Activated B cell treated with CpG ODN at 0.5 μM for 24 hours (primary cell): Measurements from ENCODE around the gene TPX2. TPM values are rescaled to one million over a fixed set of nuclear protein-coding genes. Genes with fewer than 3 reads are reported as not detected.

Source experiments
- ATAC-seq: fragments of 200-7000 bp; cut with Tn5 transposase; one replicate; pipeline ENCODE4 v1.10.0; 2021; ENCODE audit warnings: low read depth, mild to moderate bottlenecking, moderate library complexity
- CTCF ChIA-PET: fragments of 350-600 bp; sonication (Branson Sonifier 250); formaldehyde crosslinking; loops from one replicate; lab custom pipeline; 2021; ENCODE audit warnings: antibody characterized with exemption; lab: Charles Lee
- POLR2A ChIA-PET: fragments of 350-600 bp; sonication (Branson Sonifier 250); formaldehyde crosslinking; loops from one replicate; lab custom pipeline; 2021; ENCODE audit warnings: antibody characterized with exemption; lab: Charles Lee
- DNase-seq: peaks from one replicate; pipeline ENCODE4 v3.0.0; 2022
- H3K27ac Mint-ChIP-seq: one replicate; pipeline ENCODE4 v1.8.0; 2020; ENCODE audit warnings: mixed read lengths
- H3K27me3 Mint-ChIP-seq: one replicate; pipeline ENCODE4 v1.8.0; 2021; ENCODE audit warnings: mixed read lengths
- H3K36me3 Mint-ChIP-seq: one replicate; pipeline ENCODE4 v1.8.0; 2021; ENCODE audit warnings: low read depth, mixed read lengths
- H3K4me1 Mint-ChIP-seq: one replicate; pipeline ENCODE4 v1.8.0; 2021; ENCODE audit warnings: mixed read lengths
- H3K4me3 Mint-ChIP-seq: one replicate; pipeline ENCODE4 v1.8.0; 2020; ENCODE audit warnings: mild to moderate bottlenecking, mixed read lengths
- H3K9me3 Mint-ChIP-seq: one replicate; pipeline ENCODE4 v1.8.0; 2020; ENCODE audit warnings: mixed read lengths
- intact Hi-C: fragments of 100-400 bp; cut with micrococcal nuclease; formaldehyde crosslinking; loops from one replicate; pipeline ENCODE4 v1.15.1; 2024
- total RNA-seq: library from RNA; stranded (reverse); gene quantifications from 2 replicates; pipeline ENCODE4 v1.2.3, GENCODE V29; 2022
- TF ChIP-seq, protein P1 (sequence below): fragments of 200-600 bp; IDR thresholded peaks from one replicate; pipeline ENCODE4 v1.8.0; 2022; ENCODE audit warnings: antibody characterized with exemption, mild to moderate bottlenecking

Gene TPX2
- total RNA-seq, 1 donor from 2014 or later, result 2.8 TPM

DNA sequence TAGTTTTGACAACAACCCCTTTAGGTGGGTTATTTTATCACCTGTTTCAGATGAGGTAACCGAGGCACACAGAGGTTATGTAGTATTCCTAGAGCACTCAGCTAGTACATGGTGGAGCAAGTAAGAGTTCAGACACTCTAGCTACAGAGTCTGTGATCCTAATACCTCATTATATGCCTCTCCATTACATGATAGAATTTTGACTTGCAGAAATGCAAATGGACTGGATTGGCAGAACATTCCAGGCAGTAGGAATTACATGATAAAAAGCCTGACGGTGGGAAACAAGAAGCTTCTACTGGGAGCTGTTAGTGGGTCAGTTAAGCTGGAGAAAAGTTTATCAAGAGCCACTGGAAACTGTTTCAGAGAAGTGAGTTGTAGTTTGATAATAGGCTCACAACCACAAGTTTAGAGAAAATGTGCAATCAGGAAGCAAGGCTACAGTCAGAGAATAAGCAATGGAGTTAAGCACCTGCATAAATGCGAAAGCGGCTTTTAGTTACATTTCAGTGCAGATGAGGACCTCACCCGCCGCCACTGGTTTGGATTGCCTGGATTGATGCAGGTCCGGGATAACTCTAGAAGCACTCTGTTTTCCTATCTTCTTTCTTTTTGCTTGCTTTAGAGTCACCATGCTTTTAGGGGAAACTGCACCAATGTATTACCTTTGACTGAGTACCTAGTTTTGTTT is 45.4 kb downstream of the TPX2 start:
- Mint-ChIP-seq H3K27ac (no peak overlapping the region), H3K4me3 (no peak overlapping the region), H3K27me3 (no peaks in the 10 kb centered on the region), H3K36me3 (no peaks in the 10 kb centered on the region), H3K4me1 (no peaks in the 10 kb centered on the region), H3K9me3 (no peaks in the 10 kb centered on the region)
- TF ChIP-seq, protein P1, sequence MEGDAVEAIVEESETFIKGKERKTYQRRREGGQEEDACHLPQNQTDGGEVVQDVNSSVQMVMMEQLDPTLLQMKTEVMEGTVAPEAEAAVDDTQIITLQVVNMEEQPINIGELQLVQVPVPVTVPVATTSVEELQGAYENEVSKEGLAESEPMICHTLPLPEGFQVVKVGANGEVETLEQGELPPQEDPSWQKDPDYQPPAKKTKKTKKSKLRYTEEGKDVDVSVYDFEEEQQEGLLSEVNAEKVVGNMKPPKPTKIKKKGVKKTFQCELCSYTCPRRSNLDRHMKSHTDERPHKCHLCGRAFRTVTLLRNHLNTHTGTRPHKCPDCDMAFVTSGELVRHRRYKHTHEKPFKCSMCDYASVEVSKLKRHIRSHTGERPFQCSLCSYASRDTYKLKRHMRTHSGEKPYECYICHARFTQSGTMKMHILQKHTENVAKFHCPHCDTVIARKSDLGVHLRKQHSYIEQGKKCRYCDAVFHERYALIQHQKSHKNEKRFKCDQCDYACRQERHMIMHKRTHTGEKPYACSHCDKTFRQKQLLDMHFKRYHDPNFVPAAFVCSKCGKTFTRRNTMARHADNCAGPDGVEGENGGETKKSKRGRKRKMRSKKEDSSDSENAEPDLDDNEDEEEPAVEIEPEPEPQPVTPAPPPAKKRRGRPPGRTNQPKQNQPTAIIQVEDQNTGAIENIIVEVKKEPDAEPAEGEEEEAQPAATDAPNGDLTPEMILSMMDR, result no peak
- no peak for DNase-seq
- no peak for ATAC-seq
- intact Hi-C loops, result no loop called here
- ChIA-PET POLR2A (no interaction called here), CTCF (no interaction called here)

DNA sequence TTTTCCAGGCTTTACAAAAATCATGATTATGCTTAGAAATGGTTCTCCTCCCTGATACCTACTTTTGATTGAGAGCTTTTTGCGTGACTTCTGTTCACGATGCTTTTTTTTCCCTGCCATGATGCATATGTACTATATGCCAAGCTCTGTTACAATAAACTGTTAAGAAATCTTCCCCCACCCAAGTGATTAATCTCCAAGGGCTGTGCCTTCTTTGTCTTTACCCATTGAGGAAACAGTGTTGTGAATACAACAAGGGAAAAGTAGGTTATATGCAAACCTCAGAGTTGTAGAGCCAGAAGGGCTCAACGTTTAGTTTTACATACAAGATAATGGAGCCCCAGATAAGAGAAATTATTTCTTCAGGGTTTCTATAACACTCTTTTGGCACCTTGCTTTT is 46.0 kb downstream of the TPX2 start:
- ATAC-seq, result no peak

DNA sequence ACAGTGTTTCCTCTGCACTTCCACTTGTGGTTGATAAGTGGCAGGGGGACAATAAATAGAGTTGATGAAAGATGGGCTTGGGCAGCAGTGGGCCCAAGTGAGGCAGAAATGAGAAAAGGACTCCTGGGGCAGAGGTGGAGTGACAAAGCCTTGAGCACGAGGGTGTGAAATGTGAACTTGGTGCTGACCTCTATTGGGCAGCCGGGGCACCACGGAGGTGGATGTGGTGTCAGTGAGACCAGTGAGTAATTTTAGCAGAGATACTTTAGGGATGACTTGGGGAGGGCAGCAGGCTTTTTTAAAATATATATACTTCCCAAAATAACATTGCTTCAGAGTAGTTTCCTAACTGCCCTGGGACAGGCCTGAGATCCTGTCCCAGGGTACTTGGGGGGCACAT is 49.5 kb downstream of the TPX2 start:
- CTCF ChIA-PET, result interaction anchor here (0.6 kb wide), 1 partner anchor 61 kb away, joined by 3 read pairs; no protein-coding TSS in a partner anchor

More for the DNA sequence above, 46.0 kb downstream of the TPX2 start:
- no peaks in the 10 kb centered on the region for H3K9me3 Mint-ChIP-seq
- H3K36me3 Mint-ChIP-seq, result no peaks in the 10 kb centered on the region
- TF ChIP-seq, protein P1, result no peak
- DNase-seq, result no peak
- H3K27ac Mint-ChIP-seq, result no peak overlapping the region
- ChIA-PET POLR2A (interaction anchor here (0.6 kb wide), 1 partner anchor 12 kb away, joined by 6 read pairs; no protein-coding TSS in a partner anchor), CTCF (no interaction called here)
- H3K27me3 Mint-ChIP-seq, result no peaks in the 10 kb centered on the region
- intact Hi-C loops, result no loop called here
- no peaks in the 10 kb centered on the region for H3K4me1 Mint-ChIP-seq
- H3K4me3 Mint-ChIP-seq, result no peak overlapping the region

DNA sequence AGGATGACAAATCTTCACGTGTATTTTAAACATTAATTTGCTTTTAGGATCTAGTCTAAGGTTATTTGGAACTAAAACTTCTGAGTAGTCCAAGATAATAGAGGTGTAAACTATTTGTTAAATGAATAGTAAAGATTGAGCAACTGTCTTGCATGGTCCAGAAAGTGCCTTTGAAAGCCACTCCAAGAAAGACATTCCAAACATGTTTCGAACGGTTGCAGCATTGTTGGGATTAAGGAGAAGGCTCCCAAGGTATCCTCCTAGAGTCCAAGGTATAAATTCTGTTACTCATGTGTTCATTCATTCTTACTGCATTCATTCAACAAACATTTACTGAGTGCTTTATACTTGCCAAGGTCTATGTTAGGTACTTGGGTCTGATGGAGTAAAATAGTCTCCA is 51.3 kb downstream of the TPX2 start:
- DNase-seq, result no peak
- Mint-ChIP-seq H3K4me1 (no peaks in the 10 kb centered on the region), H3K27ac (no peak overlapping the region), H3K36me3 (no peaks in the 10 kb centered on the region), H3K27me3 (no peaks in the 10 kb centered on the region), H3K9me3 (no peaks in the 10 kb centered on the region), H3K4me3 (no peak overlapping the region)
- CTCF ChIA-PET, result no interaction called here
- intact Hi-C loops, result no loop called here
- TF ChIP-seq, protein P1, result no peak
- POLR2A ChIA-PET, result no interaction called here
- no peak for ATAC-seq

More for the DNA sequence above, 49.5 kb downstream of the TPX2 start:
- intact Hi-C loops, result no loop called here
- Mint-ChIP-seq H3K27me3 (no peaks in the 10 kb centered on the region), H3K9me3 (no peaks in the 10 kb centered on the region), H3K4me1 (no peaks in the 10 kb centered on the region), H3K36me3 (no peaks in the 10 kb centered on the region), H3K4me3 (no peak overlapping the region), H3K27ac (no peak overlapping the region)
- DNase-seq (no peak), ATAC-seq (no peak)
- TF ChIP-seq, protein P1, result no peak
- POLR2A ChIA-PET, result no interaction called here

DNA sequence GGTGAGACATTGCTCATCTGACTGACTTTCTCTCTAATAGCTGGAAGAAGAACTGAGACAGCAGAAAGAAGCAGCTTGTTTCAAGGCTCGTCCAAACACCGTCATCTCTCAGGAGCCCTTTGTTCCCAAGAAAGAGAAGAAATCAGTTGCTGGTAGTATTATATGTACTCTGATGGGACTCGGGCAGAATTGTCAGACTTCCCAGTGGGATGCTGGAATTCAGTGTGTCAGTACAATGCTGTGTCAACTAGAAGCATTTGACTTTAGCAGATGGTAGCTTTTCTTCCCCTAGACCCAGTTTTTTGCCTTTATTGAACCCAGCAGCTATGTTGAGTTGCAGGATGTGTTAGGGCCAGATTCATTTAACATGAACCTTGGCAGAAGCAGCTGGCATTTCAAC is 58.3 kb downstream of the TPX2 start:
- ChIA-PET POLR2A (interaction anchor here (0.6 to 0.7 kb wide), 2 partner anchors 12 to 117 kb away, joined by 3 to 6 read pairs; no protein-coding TSS in a partner anchor), CTCF (no interaction called here)
- no peaks in the 10 kb centered on the region for H3K9me3 Mint-ChIP-seq
- intact Hi-C loops, result no loop called here
- no peak overlapping the region for H3K27ac Mint-ChIP-seq
- H3K36me3 Mint-ChIP-seq, result no peaks in the 10 kb centered on the region
- TF ChIP-seq, protein P1, result no peak
- no peak overlapping the region for H3K4me3 Mint-ChIP-seq
- no peaks in the 10 kb centered on the region for H3K27me3 Mint-ChIP-seq
- ATAC-seq (no peak), DNase-seq (no peak)
- no peaks in the 10 kb centered on the region for H3K4me1 Mint-ChIP-seq
